ENCODE data around the gene PITPNB.

PITPNB gene

GRCh38 chr22:27857443-27857842 lies 61.6 kb downstream of the PITPNB start:
- H3K79me2 ChIP-seq (ENCODE audit: insufficient read depth, low read depth): 0 out of 2 replicates have a peak, but pooled peaks cover 5% of the 10 kb centered on the region

GRCh38 chr22:27856386-27856785 lies 62.7 kb downstream of the PITPNB start:
- H3K4me1 ChIP-seq (ENCODE audit: low read depth, poor library complexity, severe bottlenecking): no peaks in the 10 kb centered on the region
- no peak overlapping the region for H2AFZ ChIP-seq (ENCODE audit: low read depth)
- H3K4me2 ChIP-seq: no peak overlapping the region
- H3K27ac ChIP-seq: no peak overlapping the region
- H3K9ac ChIP-seq: no peak overlapping the region
- 0 out of 2 replicates have a peak, but pooled peaks cover 5% of the 10 kb centered on the region for H3K79me2 ChIP-seq (ENCODE audit: insufficient read depth, low read depth)
- H4K20me1 ChIP-seq (ENCODE audit: insufficient read depth): peaks cover 4% of the 10 kb centered on the region; the same call in 1 of the 2 replicates
- no peaks in the 10 kb centered on the region for H3K27me3 ChIP-seq (ENCODE audit: insufficient read depth, low read depth)
- H3K36me3 ChIP-seq (ENCODE audit: insufficient read depth): peaks cover 25% of the 10 kb centered on the region; the same call in 1 of the 2 replicates
- no peak overlapping the region for H3K4me3 ChIP-seq (IDR thresholded peaks at IDR 0.05; ENCODE audit: insufficient read depth, low read depth, low read length)
- no peak for TF ChIP-seq CTCF (conservative IDR thresholded peaks at IDR 0.05; ENCODE audit: low read depth, low read length)

More at GRCh38 chr22:27857443-27857842, 61.6 kb downstream of the PITPNB start:
- Histone ChIP-seq H3K27me3 (ENCODE audit: insufficient read depth, low read depth) (no peaks in the 10 kb centered on the region), H2AFZ (ENCODE audit: low read depth) (no peak overlapping the region), H3K4me3 (IDR thresholded peaks at IDR 0.05; ENCODE audit: insufficient read depth, low read depth, low read length) (no peak overlapping the region), H3K36me3 (ENCODE audit: insufficient read depth) (peaks cover 16% of the 10 kb centered on the region; the same call in 1 of the 2 replicates), H3K4me1 (ENCODE audit: low read depth, poor library complexity, severe bottlenecking) (no peaks in the 10 kb centered on the region), H3K4me2 (no peak overlapping the region), H3K9ac (no peak overlapping the region), H4K20me1 (ENCODE audit: insufficient read depth) (peaks cover 2% of the 10 kb centered on the region), H3K27ac (no peak overlapping the region)
- no peak for TF ChIP-seq CTCF (conservative IDR thresholded peaks at IDR 0.05; ENCODE audit: low read depth, low read length)

- Histone ChIP-seq H4K20me1 (ENCODE audit: insufficient read depth) (peaks cover 4% of the 10 kb centered on the region; the same call in 1 of the 2 replicates), H3K9ac (no peak overlapping the region), H3K27ac (no peak overlapping the region), H3K79me2 (ENCODE audit: insufficient read depth, low read depth) (0 out of 2 replicates have a peak, but pooled peaks cover 5% of the 10 kb centered on the region), H3K4me1 (ENCODE audit: low read depth, poor library complexity, severe bottlenecking) (no peaks in the 10 kb centered on the region), H2AFZ (ENCODE audit: low read depth) (no peak overlapping the region), H3K4me3 (IDR thresholded peaks at IDR 0.05; ENCODE audit: insufficient read depth, low read depth, low read length) (no peak overlapping the region), H3K27me3 (ENCODE audit: insufficient read depth, low read depth) (no peaks in the 10 kb centered on the region), H3K4me2 (no peak overlapping the region), H3K36me3 (ENCODE audit: insufficient read depth) (peaks cover 25% of the 10 kb centered on the region; the same call in 1 of the 2 replicates)
- no peak for TF ChIP-seq CTCF (conservative IDR thresholded peaks at IDR 0.05; ENCODE audit: low read depth, low read length)
Measured at GRCh38 chr22:27853424-27853823, 65.6 kb downstream of the PITPNB start.

- peaks cover 4% of the 10 kb centered on the region; the same call in 1 of the 2 replicates for H4K20me1 ChIP-seq (ENCODE audit: insufficient read depth)
- no peak for TF ChIP-seq CTCF (conservative IDR thresholded peaks at IDR 0.05; ENCODE audit: low read depth, low read length)
- H3K4me1 ChIP-seq (ENCODE audit: low read depth, poor library complexity, severe bottlenecking): no peaks in the 10 kb centered on the region
- no peak overlapping the region for H3K9ac ChIP-seq
- 0 out of 2 replicates have a peak, but pooled peaks cover 5% of the 10 kb centered on the region for H3K79me2 ChIP-seq (ENCODE audit: insufficient read depth, low read depth)
- H3K4me2 ChIP-seq: no peak overlapping the region
- H2AFZ ChIP-seq (ENCODE audit: low read depth): no peak overlapping the region
- H3K4me3 ChIP-seq (IDR thresholded peaks at IDR 0.05; ENCODE audit: insufficient read depth, low read depth, low read length): no peak overlapping the region
- no peak overlapping the region for H3K27ac ChIP-seq
- H3K27me3 ChIP-seq (ENCODE audit: insufficient read depth, low read depth): no peaks in the 10 kb centered on the region
- peaks cover 25% of the 10 kb centered on the region; the same call in 1 of the 2 replicates for H3K36me3 ChIP-seq (ENCODE audit: insufficient read depth)
Measured at GRCh38 chr22:27851974-27852746, 66.9 kb downstream of the PITPNB start.

All from KMS-11 (cell line).